Measurements from ENCODE around the gene PRDM13. TPM values are rescaled to one million over a fixed set of nuclear protein-coding genes. Genes with fewer than 3 reads are reported as not detected.

The PRDM13 gene
- total and polyA plus RNA-seq, 2 of the 13 experiments (the other 11 are each of a cell fraction or from before 2014, with no cell fraction given), result not detected

- POLR2A ChIA-PET, result interaction anchor here (2.8 kb wide), 1 partner anchor 9 kb away, joined by 12 read pairs; the partner anchor contains the start of gene CCNC
- no TSS peak for BruUV-seq (replicated peaks)
- Histone ChIP-seq H3K4me2 (ENCODE audit: low read depth, low read length) (no peak overlapping the region), H3K4me3 (replicated peaks in 1 of 3; ENCODE audit: insufficient read depth in 1 of 3, low read depth in 2 of 3, low read length in 3 of 3) (no peak overlapping the region), H3K9me3 (ENCODE audit: low read length) (no peaks in the 10 kb centered on the region), H3K4me1 (ENCODE audit: insufficient read depth, low read length) (peaks cover 11% of the 10 kb centered on the region), H2AFZ (ENCODE audit: low read length) (no peak overlapping the region), H4K20me1 (ENCODE audit: insufficient read depth, low read length) (peaks cover 8% of the 10 kb centered on the region; the same call in 1 of the 2 replicates), H3K27ac (ENCODE audit: extremely low read length, insufficient read depth, low read length) (no peak overlapping the region), H3K9ac (ENCODE audit: insufficient read depth, low read depth, low read length) (no peak overlapping the region), H3K27me3 (ENCODE audit: control insufficient read depth in 1 of 2, insufficient read depth in 2 of 2, low read length in 2 of 2) (no peaks in the 10 kb centered on the region; a peak in 1 of 5 replicates), H3K79me2 (ENCODE audit: insufficient read depth, low read length) (peaks cover 37% of the 10 kb centered on the region), H3K36me3 (replicated peaks in 1 of 2; ENCODE audit: control insufficient read depth in 1 of 2, insufficient read depth in 2 of 2, low read length in 2 of 2) (peaks cover 5 to 65% of the 10 kb centered on the region in 2 experiments)
- in situ Hi-C loops (cut with HindIII; ENCODE audit: extremely low pct_ligation_motif_present, low pct_unique_long_range_greater_than_20kb), result no loop called here
- CTCF ChIA-PET (ENCODE audit: low intra/inter-chr PET ratio, low total read pairs), result no interaction called here
- TF ChIP-seq BCLAF1 (IDR thresholded peaks at IDR 0.05) (no peak), ATF4 (CRISPR knock-in tag; IDR thresholded peaks at IDR 0.05) (no peak), ZNF318 (CRISPR knock-in tag; IDR thresholded peaks at IDR 0.05) (no peak), STAT6 (CRISPR knock-in tag; IDR thresholded peaks at IDR 0.05; ENCODE audit: borderline replicate concordance) (no peak), ZNF503 (CRISPR knock-in tag; IDR thresholded peaks at IDR 0.05) (no peak)
- ATAC-seq (no peak), FAIRE-seq (no peak), DNase-seq (ENCODE audit: low spot score) (no peak)
- WGBS (ENCODE audit: low lambda C conversion rate), result 99% methylated on average over 2 of the region's 2 CpGs
- intact Hi-C loops (cut with micrococcal nuclease; ENCODE audit: unreplicated experiment), result no loop called here
These were observed 47.6 kb upstream of the PRDM13 start for GRCh38 chr6:99559057-99559456.

All from HepG2 (cell line).